Activated T-helper 1 cell treated with anti-CD3 and anti-CD28 coated beads, Interleukin-12 subunit alpha, Interleukin-12 subunit beta, Interleukin-2, Interleukin-4 antibody, amounts not matched to agents 30 ng/mL and 10 ng/mL and 1 ng/mL, durations not matched to agents 14 hours and 24 hours and 36 hours (primary cell): Measurements from ENCODE around the gene GLYAT. TPM values are rescaled to one million over a fixed set of nuclear protein-coding genes. Genes with fewer than 3 reads are reported as not detected.
"Not testable (repeated sequence)": the region's sequence is repeated elsewhere in the genome, so short reads cannot be mapped to it uniquely, and the experiment has no call there.

Experiments
- DNase-seq: peaks from one replicate; pipeline ENCODE4 v3.0.0; 2021; ENCODE audit warnings: low spot score
- H3K27ac Mint-ChIP-seq: one replicate; pipeline ENCODE4 v1.8.0; 2021; ENCODE audit warnings: mild to moderate bottlenecking, mixed read lengths
- H3K27me3 Mint-ChIP-seq: one replicate; pipeline ENCODE4 v1.8.0; 2022; ENCODE audit warnings: mild to moderate bottlenecking, moderate library complexity, mixed read lengths; ENCODE audit not compliant: insufficient read depth
- H3K36me3 Mint-ChIP-seq: one replicate; pipeline ENCODE4 v1.8.0; 2021; ENCODE audit warnings: low read depth, mixed read lengths
- H3K4me1 Mint-ChIP-seq: one replicate; pipeline ENCODE4 v1.8.0; 2021; ENCODE audit warnings: low read depth, mixed read lengths
- H3K4me3 Mint-ChIP-seq: one replicate; pipeline ENCODE4 v1.8.0; 2021; ENCODE audit warnings: mild to moderate bottlenecking, moderate library complexity, mixed read lengths
- H3K9me3 Mint-ChIP-seq: one replicate; pipeline ENCODE4 v1.8.0; 2021; ENCODE audit warnings: mixed read lengths
- intact Hi-C: fragments of 100-400 bp; cut with micrococcal nuclease; formaldehyde crosslinking; loops from one replicate; pipeline ENCODE4 v1.15.1; 2024
- total RNA-seq: library from RNA; stranded (reverse); gene quantifications from 2 replicates; pipeline ENCODE4 v1.2.3, GENCODE V29; 2022

GLYAT gene
- total RNA-seq, 1 donor from 2014 or later = not detected

- no peak overlapping the region for H3K27ac Mint-ChIP-seq
- peaks cover 3% of the 10 kb centered on the region for H3K27me3 Mint-ChIP-seq
- no peak for DNase-seq
- intact Hi-C loops = no loop called here
- H3K36me3 Mint-ChIP-seq = no peaks in the 10 kb centered on the region
- no peaks in the 10 kb centered on the region for H3K9me3 Mint-ChIP-seq
- no peaks in the 10 kb centered on the region for H3K4me1 Mint-ChIP-seq
- H3K4me3 Mint-ChIP-seq = no peak overlapping the region
Observed at GRCh38 chr11:58734681-58735490, 3.1 kb upstream of the GLYAT start.

- Mint-ChIP-seq H3K9me3 (no peaks in the 10 kb centered on the region), H3K27ac (no peak overlapping the region), H3K4me3 (no peak overlapping the region), H3K27me3 (no peaks in the 10 kb centered on the region), H3K4me1 (peaks cover 15% of the 10 kb centered on the region), H3K36me3 (no peaks in the 10 kb centered on the region)
- no peak for DNase-seq
- intact Hi-C loops = no loop called here
Observed at GRCh38 chr11:58730507-58731089, 1.1 kb downstream of the GLYAT start.

GRCh38 chr11:58727415-58727797 is 4.3 kb downstream of the GLYAT start:
- Mint-ChIP-seq H3K4me1 (peaks cover 15% of the 10 kb centered on the region), H3K27ac (peak overlapping the region; percentile 46), H3K9me3 (no peaks in the 10 kb centered on the region), H3K36me3 (no peaks in the 10 kb centered on the region), H3K27me3 (peaks cover 3% of the 10 kb centered on the region), H3K4me3 (no peak overlapping the region)
- intact Hi-C loops = no loop called here
- no peak for DNase-seq

DNA sequence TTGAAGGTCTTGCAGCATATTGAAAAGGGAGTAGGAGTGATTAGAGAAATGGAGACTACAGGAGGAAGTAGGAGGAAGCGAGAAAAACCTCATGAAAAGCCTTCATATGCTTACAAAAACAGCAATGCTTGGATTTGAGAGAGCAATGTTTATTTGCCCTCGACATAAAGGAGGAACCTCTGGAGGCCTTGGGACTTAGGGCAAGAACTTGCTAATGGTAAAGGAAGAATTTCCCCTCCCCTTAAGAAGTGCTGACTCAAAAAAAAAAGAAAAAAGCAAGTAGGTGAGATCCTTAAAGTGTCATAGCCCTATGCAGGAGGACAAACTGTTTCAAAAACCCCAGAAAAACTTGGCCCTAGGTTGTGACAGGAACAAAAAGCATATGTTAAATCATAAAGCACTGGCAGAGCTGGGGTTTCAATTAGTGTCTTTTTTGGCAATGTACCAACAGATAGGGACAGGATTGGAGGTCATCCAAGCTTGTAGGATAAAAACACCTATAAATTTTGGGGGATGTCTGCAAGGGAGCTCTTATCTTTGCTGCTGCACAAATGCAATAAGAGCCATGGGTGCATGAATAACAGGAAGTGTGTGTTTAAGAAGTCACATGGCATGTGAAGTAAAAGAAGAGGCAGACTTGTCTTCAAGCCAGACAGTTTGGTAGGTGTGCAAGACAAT is 4.9 kb downstream of the GLYAT start:
- intact Hi-C loops = loop anchor here (1.0 kb wide), 1 partner anchor 13 kb away; no protein-coding TSS in a partner anchor
- Mint-ChIP-seq H3K36me3 (no peaks in the 10 kb centered on the region), H3K27ac (peak overlapping the region; percentile 46), H3K9me3 (no peaks in the 10 kb centered on the region), H3K4me3 (no peak overlapping the region), H3K4me1 (peaks cover 15% of the 10 kb centered on the region), H3K27me3 (peaks cover 3% of the 10 kb centered on the region)
- DNase-seq = no peak

- Mint-ChIP-seq H3K9me3 (no peaks in the 10 kb centered on the region), H3K4me3 (no peak overlapping the region), H3K27me3 (no peaks in the 10 kb centered on the region), H3K27ac (no peak overlapping the region), H3K4me1 (no peaks in the 10 kb centered on the region), H3K36me3 (no peaks in the 10 kb centered on the region)
- intact Hi-C loops = no loop called here
- DNase-seq = no peak
Observed at GRCh38 chr11:58719406-58720117, 12.2 kb downstream of the GLYAT start.

- Mint-ChIP-seq H3K9me3 (no peaks in the 10 kb centered on the region), H3K36me3 (no peaks in the 10 kb centered on the region), H3K4me3 (no peak overlapping the region), H3K4me1 (no peaks in the 10 kb centered on the region), H3K27me3 (no peaks in the 10 kb centered on the region), H3K27ac (no peak overlapping the region)
- DNase-seq = no peak
- intact Hi-C loops = no loop called here
Observed at GRCh38 chr11:58712531-58712930, 19.2 kb downstream of the GLYAT start.

DNA sequence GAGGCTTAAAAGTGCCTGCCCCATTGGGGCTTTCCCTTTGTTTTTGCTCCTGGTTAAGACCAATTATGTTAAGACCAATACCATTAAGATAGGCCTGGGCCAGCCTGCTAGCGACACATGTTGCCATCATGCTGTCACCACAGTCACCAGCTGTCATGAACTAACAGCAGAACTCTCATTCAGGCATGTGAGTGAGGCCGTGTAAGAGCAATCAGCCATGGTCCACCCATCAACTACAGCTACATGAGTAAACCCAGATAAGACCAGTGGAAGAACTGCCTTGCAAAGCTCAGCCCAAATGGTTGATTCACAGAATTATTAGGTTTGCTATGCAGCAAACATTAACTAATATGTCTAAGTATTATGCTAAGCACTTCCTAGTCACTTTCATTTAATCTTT is 19.9 kb downstream of the GLYAT start:
- H3K4me3 Mint-ChIP-seq = no peak overlapping the region
- H3K27me3 Mint-ChIP-seq = no peaks in the 10 kb centered on the region
- H3K4me1 Mint-ChIP-seq = no peaks in the 10 kb centered on the region
- no peak for DNase-seq
- no peaks in the 10 kb centered on the region for H3K9me3 Mint-ChIP-seq
- H3K27ac Mint-ChIP-seq = no peak overlapping the region
- intact Hi-C loops = no loop called here
- H3K36me3 Mint-ChIP-seq = no peaks in the 10 kb centered on the region

DNA sequence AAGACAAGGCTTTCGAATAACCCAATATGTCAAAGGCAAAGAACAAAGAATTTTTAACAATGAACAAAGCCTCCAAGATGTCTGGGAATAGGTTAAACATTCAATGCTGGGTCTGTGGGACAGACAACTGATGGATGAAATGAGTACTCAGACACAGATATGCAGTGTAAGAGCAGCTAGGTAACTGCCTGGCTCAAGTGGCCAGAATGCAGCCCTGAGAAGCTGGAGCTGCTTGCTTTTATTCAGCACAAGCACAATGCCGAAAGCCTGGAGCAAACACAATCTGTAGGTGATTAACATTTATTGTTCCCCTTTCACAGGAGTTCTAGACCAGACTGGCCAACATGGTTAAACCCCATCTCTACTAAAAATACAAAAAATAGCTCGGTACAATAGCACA is 24.0 kb downstream of the GLYAT start:
- no peak for DNase-seq
- H3K27ac Mint-ChIP-seq = no peak overlapping the region
- no peaks in the 10 kb centered on the region for H3K4me1 Mint-ChIP-seq
- H3K4me3 Mint-ChIP-seq = no peak overlapping the region
- H3K36me3 Mint-ChIP-seq = no peaks in the 10 kb centered on the region
- intact Hi-C loops = no loop called here
- no peaks in the 10 kb centered on the region for H3K27me3 Mint-ChIP-seq
- H3K9me3 Mint-ChIP-seq = no peaks in the 10 kb centered on the region

DNA sequence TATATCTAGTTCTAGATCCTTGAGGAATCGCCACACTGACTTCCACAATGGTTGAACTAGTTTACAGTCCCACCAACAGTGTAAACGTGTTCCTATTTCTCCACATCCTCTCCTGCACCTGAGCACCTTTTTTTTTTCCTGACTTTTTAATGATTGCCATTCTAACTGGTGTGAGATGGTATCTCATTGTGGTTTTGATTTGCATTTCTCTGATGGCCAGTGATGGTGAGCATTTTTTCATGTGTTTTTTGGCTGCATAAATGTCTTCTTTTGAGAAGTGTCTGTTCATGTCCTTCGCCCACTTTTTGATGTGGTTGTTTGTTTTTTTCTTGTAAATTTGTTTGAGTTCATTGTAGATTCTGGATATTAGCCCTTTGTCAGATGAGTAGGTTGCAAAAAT is 34.9 kb downstream of the GLYAT start:
- H3K27ac Mint-ChIP-seq, H3K27me3 Mint-ChIP-seq, H3K4me1 Mint-ChIP-seq, DNase-seq, H3K36me3 Mint-ChIP-seq, H3K9me3 Mint-ChIP-seq, intact Hi-C loops, H3K4me3 Mint-ChIP-seq: not testable (repeated sequence)

DNA sequence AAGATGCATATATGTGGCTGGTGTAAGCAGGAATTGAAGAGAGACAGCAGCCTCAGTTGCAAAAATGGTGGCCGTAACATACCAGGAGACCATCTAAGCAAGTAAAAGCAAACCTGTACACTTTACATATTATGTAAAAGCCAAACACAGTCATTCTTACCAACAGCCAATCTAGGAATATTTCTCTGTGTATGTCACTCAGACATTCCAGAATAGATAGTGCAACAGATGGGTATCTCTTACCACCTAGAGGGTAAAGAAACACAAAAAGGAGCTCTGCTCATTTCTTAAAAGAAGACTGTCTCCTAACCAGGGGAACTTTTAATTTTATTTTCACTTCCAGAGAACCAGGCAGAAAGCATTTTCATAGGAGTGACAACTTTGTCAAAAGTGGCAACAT is 38.7 kb downstream of the GLYAT start:
- Mint-ChIP-seq H3K4me1 (no peaks in the 10 kb centered on the region), H3K9me3 (no peaks in the 10 kb centered on the region), H3K36me3 (no peaks in the 10 kb centered on the region), H3K27me3 (no peaks in the 10 kb centered on the region), H3K27ac (no peak overlapping the region), H3K4me3 (no peak overlapping the region)
- intact Hi-C loops = no loop called here
- no peak for DNase-seq

GRCh38 chr11:58691675-58692074 is 40.1 kb downstream of the GLYAT start:
- no peaks in the 10 kb centered on the region for H3K9me3 Mint-ChIP-seq
- no peak for DNase-seq
- H3K4me1 Mint-ChIP-seq = no peaks in the 10 kb centered on the region
- no peak overlapping the region for H3K4me3 Mint-ChIP-seq
- intact Hi-C loops = no loop called here
- H3K27ac Mint-ChIP-seq = no peak overlapping the region
- H3K36me3 Mint-ChIP-seq = no peaks in the 10 kb centered on the region
- H3K27me3 Mint-ChIP-seq = peaks cover 2% of the 10 kb centered on the region

DNA sequence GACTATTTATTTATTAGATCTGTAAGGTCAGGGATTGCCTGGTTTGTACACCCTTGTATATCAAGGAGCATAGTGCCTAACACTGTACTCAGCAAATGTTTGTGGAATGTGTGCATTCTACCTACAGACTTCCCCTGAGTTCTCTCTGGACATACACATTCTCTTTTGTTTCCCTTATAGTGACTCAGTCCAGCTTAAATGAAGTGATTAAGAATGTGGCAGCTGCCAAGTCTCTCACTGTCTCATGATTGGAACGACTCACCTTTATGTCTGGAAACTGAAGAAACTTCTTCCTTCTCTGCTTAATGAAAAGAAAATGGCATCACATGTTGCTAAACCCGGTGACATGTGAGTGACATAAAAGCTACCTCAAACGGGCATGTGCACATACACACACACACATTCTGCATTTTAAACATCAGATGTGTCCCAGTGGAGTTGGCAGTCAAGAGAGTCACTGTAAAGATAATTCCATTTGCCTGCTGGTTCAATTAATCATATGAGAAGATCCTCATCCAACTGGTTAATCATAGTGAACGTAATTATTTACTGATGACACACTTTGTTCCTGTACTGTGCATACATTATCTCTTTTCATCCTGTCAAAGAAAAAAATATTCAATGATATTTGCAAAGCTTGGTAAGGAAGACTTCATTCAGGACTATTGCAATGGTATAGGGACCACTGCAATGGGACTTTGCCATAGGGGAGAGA is 42.8 kb downstream of the GLYAT start:
- H3K4me1 Mint-ChIP-seq = no peaks in the 10 kb centered on the region
- intact Hi-C loops = no loop called here
- no peak overlapping the region for H3K4me3 Mint-ChIP-seq
- H3K27ac Mint-ChIP-seq = no peak overlapping the region
- H3K36me3 Mint-ChIP-seq = no peaks in the 10 kb centered on the region
- H3K27me3 Mint-ChIP-seq = peaks cover 2% of the 10 kb centered on the region
- DNase-seq = no peak
- peaks cover 2% of the 10 kb centered on the region for H3K9me3 Mint-ChIP-seq
